K562 (cell line): ENCODE measurements around the gene TAS2R5.

Source experiments
- HIVEP1 ChIP-seq: fragments of 250-450 bp; sonication (Bioruptor Pico); IDR thresholded peaks from 2 replicates; pipeline ENCODE4 v1.4.0; 2020; ENCODE audit warnings: mild to moderate bottlenecking
- JUN ChIP-seq, 2 experiments: sonication (generic) in 1 of 2; formaldehyde crosslinking in 1 of 2; IDR thresholded peaks; 2 replicates each; pipeline versions ENCODE4 v1.6.1 to v1.8.0; 2012 to 2022; ENCODE audit warnings: borderline replicate concordance in 2 of 2, mild to moderate bottlenecking in 2 of 2, improper control_type of control experiment in 1 of 2, low read depth in 1 of 2, low read length in 1 of 2, missing genetic modification reagents in 1 of 2
- JUNB ChIP-seq: fragments of 450-650 bp; formaldehyde crosslinking; conservative IDR thresholded peaks from 2 replicates; pipeline ENCODE4 v1.4.0; 2020; ENCODE audit warnings: mild to moderate bottlenecking
- MCM3 ChIP-seq: fragments of 450-650 bp; IDR thresholded peaks from 2 replicates; pipeline ENCODE4 v1.6.1; 2016
- MEIS2 ChIP-seq: fragments of 450-650 bp; IDR thresholded peaks from 2 replicates; pipeline ENCODE4 v1.6.1; 2014; ENCODE audit warnings: mild to moderate bottlenecking; ENCODE audit not compliant: partially characterized antibody
- NFYB ChIP-seq: IDR thresholded peaks from 2 replicates; pipeline ENCODE4 v1.6.1; 2011; ENCODE audit warnings: mild to moderate bottlenecking, moderate library complexity; ENCODE audit not compliant: insufficient read length; ENCODE audit errors: extremely low read depth
- NR2C2 ChIP-seq, 2 experiments: fragments of 200-800 bp in 1 of 2; sonication (Bioruptor generic) in 1 of 2; sonication (generic) in 1 of 2; formaldehyde crosslinking in 1 of 2; IDR thresholded peaks; 2 replicates each; pipeline versions ENCODE4 v1.6.1 to v1.8.0; 2016 to 2022; ENCODE audit warnings: mild to moderate bottlenecking in 1 of 2, missing compliant biosample characterization in 1 of 2, missing genetic modification characterization in 1 of 2, missing genetic modification reagents in 1 of 2
- POLR2A ChIP-seq: fragments of 450-650 bp; conservative IDR thresholded peaks from 2 replicates; pipeline ENCODE4 v1.6.1; 2016
- POLR2AphosphoS5 ChIP-seq: IDR thresholded peaks from 2 replicates; pipeline ENCODE4 v1.6.1; 2011; ENCODE audit warnings: mild to moderate bottlenecking, low read depth, low read length, moderate library complexity; ENCODE audit not compliant: control insufficient read depth, insufficient read depth
- ZFPM2 ChIP-seq: fragments of 250-450 bp; sonication (Bioruptor Pico); IDR thresholded peaks from 2 replicates; pipeline ENCODE4 v1.5.1; 2022; ENCODE audit warnings: mild to moderate bottlenecking
- TF ChIP-seq, protein P1 (sequence below), 3 experiments: IDR thresholded peaks in 2 of 3; conservative IDR thresholded peaks in 1 of 3; 2 replicates each; pipeline ENCODE4 v1.5.1; 2011 to 2012; ENCODE audit warnings: low read length in 3 of 3, mild to moderate bottlenecking in 3 of 3, control low read depth in 2 of 3, improper control_type of control experiment in 1 of 3, inconsistent platforms in 1 of 3, low read depth in 1 of 3, mixed read lengths in 1 of 3, moderate library complexity in 1 of 3; ENCODE audit not compliant: insufficient read depth in 2 of 3

- TF ChIP-seq ZFPM2 (CRISPR knock-in tag) = no peak
- TF ChIP-seq, protein P1, sequence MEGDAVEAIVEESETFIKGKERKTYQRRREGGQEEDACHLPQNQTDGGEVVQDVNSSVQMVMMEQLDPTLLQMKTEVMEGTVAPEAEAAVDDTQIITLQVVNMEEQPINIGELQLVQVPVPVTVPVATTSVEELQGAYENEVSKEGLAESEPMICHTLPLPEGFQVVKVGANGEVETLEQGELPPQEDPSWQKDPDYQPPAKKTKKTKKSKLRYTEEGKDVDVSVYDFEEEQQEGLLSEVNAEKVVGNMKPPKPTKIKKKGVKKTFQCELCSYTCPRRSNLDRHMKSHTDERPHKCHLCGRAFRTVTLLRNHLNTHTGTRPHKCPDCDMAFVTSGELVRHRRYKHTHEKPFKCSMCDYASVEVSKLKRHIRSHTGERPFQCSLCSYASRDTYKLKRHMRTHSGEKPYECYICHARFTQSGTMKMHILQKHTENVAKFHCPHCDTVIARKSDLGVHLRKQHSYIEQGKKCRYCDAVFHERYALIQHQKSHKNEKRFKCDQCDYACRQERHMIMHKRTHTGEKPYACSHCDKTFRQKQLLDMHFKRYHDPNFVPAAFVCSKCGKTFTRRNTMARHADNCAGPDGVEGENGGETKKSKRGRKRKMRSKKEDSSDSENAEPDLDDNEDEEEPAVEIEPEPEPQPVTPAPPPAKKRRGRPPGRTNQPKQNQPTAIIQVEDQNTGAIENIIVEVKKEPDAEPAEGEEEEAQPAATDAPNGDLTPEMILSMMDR (IDR thresholded peaks at IDR 0.05 in 2 of 3, conservative IDR thresholded peaks at IDR 0.05 in 1 of 3; ENCODE audit: insufficient read depth in 2 of 3, low read depth in 1 of 3, low read length in 3 of 3) = no peak
- TF ChIP-seq JUN (IDR thresholded peaks at IDR 0.05; ENCODE audit: borderline replicate concordance, low read depth, low read length) = no peak
- no peak for TF ChIP-seq JUN (CRISPR knock-in tag; IDR thresholded peaks at IDR 0.05; ENCODE audit: borderline replicate concordance)
- no peak for TF ChIP-seq NR2C2 (CRISPR knock-in tag; IDR thresholded peaks at IDR 0.05)
- no peak for TF ChIP-seq NR2C2 (tag; IDR thresholded peaks at IDR 0.05)
- no peak for TF ChIP-seq HIVEP1 (CRISPR knock-in tag)
- TF ChIP-seq JUNB (CRISPR knock-in tag) = no peak
- no peak for TF ChIP-seq POLR2A
- no peak for TF ChIP-seq MCM3
- TF ChIP-seq NFYB = no peak
- TF ChIP-seq MEIS2 = no peak
- TF ChIP-seq POLR2AphosphoS5 = no peak
Observed at GRCh38 chr7:141789917-141790316, at the start of gene TAS2R5.
